GM10847 (cell line): ENCODE results near the gene RNASEH2A.

ENCODE experiments used
- POLR2A ChIP-seq: IDR thresholded peaks from 2 replicates; pipeline ENCODE4 v1.6.1; 2011; ENCODE audit not compliant: insufficient read length; ENCODE audit errors: extremely low read depth

The RNASEH2A gene

DNA sequence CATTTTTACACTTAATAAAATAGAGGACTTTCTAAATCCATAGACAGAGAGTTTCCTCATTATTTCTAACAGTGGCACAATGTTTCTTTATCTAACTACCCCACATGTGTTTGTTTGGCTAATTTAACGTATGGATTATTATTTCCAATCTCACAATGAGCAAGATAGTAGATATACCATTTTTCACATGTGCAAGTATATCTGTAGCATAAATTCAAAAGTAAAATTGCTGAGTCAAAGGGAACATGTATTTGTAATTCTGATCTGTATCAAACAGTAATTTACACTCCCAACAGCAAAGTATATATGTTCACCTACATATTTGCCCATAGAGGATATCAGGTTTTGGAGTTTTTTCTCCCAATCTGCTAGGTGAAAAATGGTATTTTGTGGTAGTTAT, 50.3 kb downstream of the RNASEH2A start:
- TF ChIP-seq POLR2A = no peak

DNA sequence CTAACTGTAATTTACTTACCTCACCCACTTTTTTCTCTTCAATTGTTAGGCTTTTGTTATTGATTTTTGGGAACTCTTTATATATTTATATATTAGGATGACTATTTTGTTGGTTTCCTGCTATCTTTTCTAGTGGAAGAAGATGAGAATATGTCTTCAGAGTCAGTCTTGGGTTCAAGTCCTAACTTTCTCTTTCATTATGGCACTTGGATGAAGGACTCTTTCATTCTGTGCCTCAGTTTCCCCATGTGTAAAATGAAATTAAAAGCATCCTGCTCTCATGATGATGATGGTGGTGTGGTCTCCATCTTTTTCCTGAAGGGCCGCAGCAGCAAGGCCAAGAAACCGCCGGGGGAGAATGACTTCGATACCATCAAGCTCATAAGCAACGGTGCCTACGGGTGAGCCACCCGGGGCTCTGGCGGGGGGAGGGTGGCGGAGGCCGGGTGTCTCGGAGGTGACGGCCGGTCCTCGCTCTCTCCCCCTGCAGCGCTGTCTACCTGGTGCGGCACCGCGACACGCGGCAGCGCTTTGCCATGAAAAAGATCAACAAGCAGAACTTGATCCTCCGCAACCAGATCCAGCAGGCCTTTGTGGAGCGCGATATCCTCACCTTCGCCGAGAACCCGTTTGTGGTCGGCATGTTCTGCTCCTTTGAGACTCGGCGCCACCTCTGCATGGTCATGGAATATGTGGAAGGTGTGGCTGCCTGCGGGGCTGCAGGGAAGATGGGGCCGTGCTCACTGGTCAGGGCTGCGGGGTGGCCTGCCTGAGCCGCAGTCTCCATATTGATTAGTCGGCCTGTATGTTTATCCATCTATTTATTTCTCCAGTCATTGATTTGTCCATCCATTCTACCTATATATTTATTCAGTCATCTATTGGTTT, 51.9 kb downstream of the RNASEH2A start:
- no peak for TF ChIP-seq POLR2A

DNA sequence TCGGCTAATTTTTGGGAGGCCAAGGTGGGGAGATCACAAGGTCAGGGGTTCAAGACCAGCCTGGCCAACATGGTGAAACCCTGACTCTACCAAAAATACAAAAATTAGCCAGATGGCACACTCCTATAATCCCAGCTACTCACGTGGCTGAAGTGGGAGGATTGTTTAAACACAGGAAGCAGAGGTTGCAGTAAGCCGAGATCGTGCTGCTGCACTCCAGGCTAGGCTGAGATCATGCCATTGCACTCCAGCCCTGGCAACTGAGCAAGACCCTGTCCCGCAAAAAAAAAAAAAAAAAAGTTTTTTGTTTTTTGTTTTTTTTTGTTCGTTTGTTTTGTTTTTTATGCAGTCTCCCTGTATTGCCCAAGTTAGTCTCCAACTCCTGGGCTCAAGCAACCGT, 53.2 kb downstream of the RNASEH2A start:
- TF ChIP-seq POLR2A = no peak
